ENCODE results near the gene PIGU.
A peak's percentile ranks its signal among the peaks of the same experiment; 100 is the strongest.
"Not testable (repeated sequence)": the region's sequence is repeated elsewhere in the genome, so short reads cannot be mapped to it uniquely, and the experiment has no call there.

PIGU gene

GRCh38 chr20:34676642-34677373, at the start of gene PIGU:
Gene PIGU, minus strand, starts transcription at chr20:34677092. Its CDS starts 7 bp downstream, at chr20:34677085.
- DNase-seq (ENCODE audit: low read depth in 2 of 2) = peak; percentile 90 to 91

GRCh38 chr20:34724172-34724571, 47.3 kb upstream of the PIGU start:
- no peak for DNase-seq (ENCODE audit: low read depth in 2 of 2)

GRCh38 chr20:34722560-34722959, 45.7 kb upstream of the PIGU start:
- DNase-seq (ENCODE audit: low read depth in 2 of 2) = not testable (repeated sequence)

GRCh38 chr20:34720266-34720665, 43.4 kb upstream of the PIGU start:
- no peak for DNase-seq (ENCODE audit: low read depth in 2 of 2)

GRCh38 chr20:34719242-34720017, 42.5 kb upstream of the PIGU start:
- not testable (repeated sequence) for DNase-seq (ENCODE audit: low read depth in 2 of 2)

GRCh38 chr20:34717230-34718095, 40.6 kb upstream of the PIGU start:
- DNase-seq (ENCODE audit: low read depth in 2 of 2) = no peak

- no peak for DNase-seq (ENCODE audit: low read depth in 2 of 2)
Measured at GRCh38 chr20:34716921-34717229, 40.0 kb upstream of the PIGU start.

GRCh38 chr20:34715384-34715783, 38.5 kb upstream of the PIGU start:
- no peak for DNase-seq (ENCODE audit: low read depth in 2 of 2)

- not testable (repeated sequence) for DNase-seq (ENCODE audit: low read depth in 2 of 2)
Measured at GRCh38 chr20:34713944-34714515, 37.1 kb upstream of the PIGU start.

- no peak for DNase-seq (ENCODE audit: low read depth in 2 of 2)
Measured at GRCh38 chr20:34713194-34713943, 36.5 kb upstream of the PIGU start.

- DNase-seq (ENCODE audit: low read depth in 2 of 2) = no peak
Measured at GRCh38 chr20:34712525-34713192, 35.8 kb upstream of the PIGU start.

- DNase-seq (ENCODE audit: low read depth in 2 of 2) = no peak
Measured at GRCh38 chr20:34711813-34712430, 35.0 kb upstream of the PIGU start.

GRCh38 chr20:34710861-34711574, 34.1 kb upstream of the PIGU start:
- no peak for DNase-seq (ENCODE audit: low read depth in 2 of 2)

- DNase-seq (ENCODE audit: low read depth in 2 of 2) = no peak
Measured at GRCh38 chr20:34710568-34710839, 33.6 kb upstream of the PIGU start.

- DNase-seq (ENCODE audit: low read depth in 2 of 2) = peak; percentile 30 to 58
Measured at GRCh38 chr20:34709831-34710567, 33.1 kb upstream of the PIGU start.

GRCh38 chr20:34709044-34709830, 32.3 kb upstream of the PIGU start:
- DNase-seq (ENCODE audit: low read depth in 2 of 2) = peak; percentile 53 to 63

- peak in 1 of 2 donors; percentile 23 for DNase-seq (ENCODE audit: low read depth in 2 of 2)
Measured at GRCh38 chr20:34708621-34709043, 31.7 kb upstream of the PIGU start.

Measured in stimulated activated CD8-positive, alpha-beta memory T cell treated with anti-CD3 and anti-CD28 coated beads, Interleukin-2, amount 100 ng/mL, for 1 hour (primary cell).